Mammary epithelial cell (primary cell): Measurements from ENCODE around the gene DNAH17.

ENCODE experiments used
- EZH2 ChIP-seq: IDR thresholded peaks from 2 replicates; pipeline ENCODE4 v1.6.1; 2012; ENCODE audit warnings: low read length, inconsistent platforms, borderline replicate concordance
- TF ChIP-seq, protein P1 (sequence below), 2 donors: IDR thresholded peaks in 1 of 2; conservative IDR thresholded peaks in 1 of 2; 2 replicates each; pipeline ENCODE4 v1.5.1; 2011 to 2012; ENCODE audit warnings: inconsistent platforms in 2 of 2, low read length in 2 of 2, mild to moderate bottlenecking in 2 of 2, control low read depth in 1 of 2, low read depth in 1 of 2; ENCODE audit not compliant: insufficient read depth in 1 of 2; ENCODE audit errors: extremely low read depth in 1 of 2

DNA sequence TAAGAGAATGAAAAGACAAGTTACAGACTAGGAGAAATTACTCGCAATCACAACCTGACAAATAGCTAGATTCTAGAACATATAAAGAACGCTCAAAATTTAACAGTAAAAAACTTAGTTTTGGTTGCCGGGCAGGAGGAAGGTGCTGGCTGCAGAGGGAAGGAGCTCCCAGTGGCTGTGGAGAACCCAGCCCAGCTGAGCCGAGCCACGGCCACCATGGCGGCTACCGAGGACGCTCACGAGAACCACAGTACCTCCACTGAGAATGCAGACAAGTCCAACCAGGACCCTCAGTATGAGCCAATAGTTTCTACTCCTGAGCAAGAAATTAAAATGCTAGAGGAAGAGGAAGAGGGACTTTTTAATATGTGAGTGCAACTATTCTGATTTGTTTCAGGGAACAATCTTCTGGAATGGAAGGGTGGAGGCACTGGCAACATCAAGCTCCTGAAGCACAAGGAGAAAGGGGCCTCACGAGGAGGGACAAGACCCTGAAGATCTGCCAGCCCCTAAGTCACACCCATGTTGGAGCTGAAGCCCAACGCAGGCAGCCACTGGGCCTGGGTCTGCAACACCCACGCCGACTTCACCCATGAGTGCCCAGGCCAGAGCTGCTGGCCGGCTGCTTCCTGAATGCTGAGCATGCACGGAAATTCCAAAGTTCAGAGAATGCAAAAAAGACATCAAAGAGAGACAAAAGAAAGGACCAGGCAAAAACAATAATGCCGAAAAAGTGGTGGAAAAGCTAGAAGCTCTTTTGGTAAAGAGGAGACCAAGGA lies 55.0 kb downstream of the DNAH17 start:
- TF ChIP-seq, protein P1, sequence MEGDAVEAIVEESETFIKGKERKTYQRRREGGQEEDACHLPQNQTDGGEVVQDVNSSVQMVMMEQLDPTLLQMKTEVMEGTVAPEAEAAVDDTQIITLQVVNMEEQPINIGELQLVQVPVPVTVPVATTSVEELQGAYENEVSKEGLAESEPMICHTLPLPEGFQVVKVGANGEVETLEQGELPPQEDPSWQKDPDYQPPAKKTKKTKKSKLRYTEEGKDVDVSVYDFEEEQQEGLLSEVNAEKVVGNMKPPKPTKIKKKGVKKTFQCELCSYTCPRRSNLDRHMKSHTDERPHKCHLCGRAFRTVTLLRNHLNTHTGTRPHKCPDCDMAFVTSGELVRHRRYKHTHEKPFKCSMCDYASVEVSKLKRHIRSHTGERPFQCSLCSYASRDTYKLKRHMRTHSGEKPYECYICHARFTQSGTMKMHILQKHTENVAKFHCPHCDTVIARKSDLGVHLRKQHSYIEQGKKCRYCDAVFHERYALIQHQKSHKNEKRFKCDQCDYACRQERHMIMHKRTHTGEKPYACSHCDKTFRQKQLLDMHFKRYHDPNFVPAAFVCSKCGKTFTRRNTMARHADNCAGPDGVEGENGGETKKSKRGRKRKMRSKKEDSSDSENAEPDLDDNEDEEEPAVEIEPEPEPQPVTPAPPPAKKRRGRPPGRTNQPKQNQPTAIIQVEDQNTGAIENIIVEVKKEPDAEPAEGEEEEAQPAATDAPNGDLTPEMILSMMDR (conservative IDR thresholded peaks at IDR 0.05 in 1 of 2, IDR thresholded peaks at IDR 0.05 in 1 of 2; ENCODE audit: extremely low read depth in 1 of 2, insufficient read depth in 1 of 2, low read depth in 1 of 2, low read length in 2 of 2): no peak
- TF ChIP-seq EZH2: no peak
